GM18508 (cell line): ENCODE results near the gene ACOT7.
"Not testable (repeated sequence)": the region's sequence is repeated elsewhere in the genome, so short reads cannot be mapped to it uniquely, and the experiment has no call there.

Source experiments
- ATAC-seq: cut with Tn5 transposase; IDR thresholded peaks from one replicate; pipeline ENCODE4 v1.9.1; 2021; ENCODE audit warnings: moderate number of reproducible peaks; ENCODE audit not compliant: insufficient read depth, unreplicated experiment

Gene ACOT7

DNA sequence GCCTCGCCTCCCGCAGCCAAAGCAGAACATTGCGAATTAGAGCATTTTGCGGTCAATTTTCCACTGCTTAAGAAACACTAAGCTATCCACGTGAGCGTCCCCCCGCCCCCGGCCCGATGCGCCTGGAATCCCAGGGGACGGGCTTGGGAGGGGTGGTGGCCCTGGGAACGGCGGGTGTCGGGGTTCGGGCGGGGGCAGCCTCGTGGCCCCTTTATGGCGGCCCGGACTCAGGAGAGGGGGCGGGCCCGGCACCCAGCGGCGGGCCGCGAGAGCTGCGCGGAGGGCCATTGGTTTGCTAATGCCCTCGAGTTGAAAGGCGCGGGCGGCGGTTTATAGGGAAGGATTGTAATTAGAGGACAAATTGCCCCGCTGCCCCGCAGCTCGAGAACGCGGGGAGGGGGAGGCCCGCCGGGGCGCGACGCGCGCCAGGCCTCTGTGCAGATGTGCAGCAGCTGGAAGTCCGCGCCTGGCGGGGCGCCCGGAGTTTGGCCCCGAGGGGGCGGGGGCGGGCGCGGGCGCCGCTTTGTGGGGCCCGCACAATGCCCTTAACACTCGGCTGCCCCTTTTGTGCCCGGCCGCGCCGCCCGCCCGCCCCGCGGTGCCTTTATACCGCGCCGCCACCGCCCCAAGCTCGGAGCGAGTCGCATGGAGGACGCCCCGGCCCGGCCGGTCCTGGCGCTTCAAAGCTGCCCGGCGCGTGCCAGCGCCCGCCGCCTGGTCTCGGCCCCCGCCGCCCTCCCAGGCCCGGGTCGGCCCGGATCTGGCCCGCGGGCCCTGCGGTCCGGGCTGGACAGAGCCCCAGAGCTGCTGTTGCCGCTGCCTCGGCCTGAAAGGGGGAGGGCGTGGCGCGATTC is 151.5 kb downstream of the ACOT7 start:
- no peak for ATAC-seq

DNA sequence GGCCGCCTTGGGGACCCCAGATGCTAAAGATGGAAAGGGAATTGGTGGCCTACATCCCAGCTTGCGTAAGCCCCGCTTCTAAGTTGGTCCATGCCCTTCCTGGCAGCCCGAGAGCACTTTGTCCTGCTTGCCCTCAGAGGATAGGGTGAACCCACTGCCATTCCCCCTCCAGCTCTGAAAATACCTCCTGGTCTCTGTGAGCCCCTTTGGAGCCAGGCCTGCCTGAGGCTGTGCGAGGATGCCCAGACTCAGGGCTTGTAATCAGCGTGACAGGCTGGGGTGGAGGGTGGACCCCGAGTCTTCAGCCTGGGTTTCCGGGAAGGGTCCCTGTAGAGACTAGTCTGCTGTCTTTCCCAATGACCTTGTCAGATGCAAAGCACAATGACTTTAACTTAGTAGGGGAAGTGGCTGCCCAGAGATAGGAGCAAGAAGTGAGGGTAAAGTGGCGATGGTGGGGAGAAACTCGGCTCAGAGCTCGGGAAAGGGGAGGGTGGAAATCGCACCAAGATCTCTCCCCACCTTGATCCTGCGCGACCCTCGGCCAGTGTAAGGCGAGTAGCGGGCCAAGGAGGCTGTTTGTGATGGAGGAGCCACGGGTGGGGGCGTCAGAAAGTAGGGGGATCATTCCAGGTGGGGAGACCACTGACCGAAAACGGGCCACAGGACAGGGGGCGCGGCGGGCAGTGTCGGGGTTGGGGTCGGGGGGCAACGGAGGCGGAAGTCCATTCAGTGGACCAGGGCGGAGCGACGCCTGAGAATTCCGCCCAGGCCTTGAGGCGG is 152.3 kb downstream of the ACOT7 start:
- ATAC-seq = no peak

DNA sequence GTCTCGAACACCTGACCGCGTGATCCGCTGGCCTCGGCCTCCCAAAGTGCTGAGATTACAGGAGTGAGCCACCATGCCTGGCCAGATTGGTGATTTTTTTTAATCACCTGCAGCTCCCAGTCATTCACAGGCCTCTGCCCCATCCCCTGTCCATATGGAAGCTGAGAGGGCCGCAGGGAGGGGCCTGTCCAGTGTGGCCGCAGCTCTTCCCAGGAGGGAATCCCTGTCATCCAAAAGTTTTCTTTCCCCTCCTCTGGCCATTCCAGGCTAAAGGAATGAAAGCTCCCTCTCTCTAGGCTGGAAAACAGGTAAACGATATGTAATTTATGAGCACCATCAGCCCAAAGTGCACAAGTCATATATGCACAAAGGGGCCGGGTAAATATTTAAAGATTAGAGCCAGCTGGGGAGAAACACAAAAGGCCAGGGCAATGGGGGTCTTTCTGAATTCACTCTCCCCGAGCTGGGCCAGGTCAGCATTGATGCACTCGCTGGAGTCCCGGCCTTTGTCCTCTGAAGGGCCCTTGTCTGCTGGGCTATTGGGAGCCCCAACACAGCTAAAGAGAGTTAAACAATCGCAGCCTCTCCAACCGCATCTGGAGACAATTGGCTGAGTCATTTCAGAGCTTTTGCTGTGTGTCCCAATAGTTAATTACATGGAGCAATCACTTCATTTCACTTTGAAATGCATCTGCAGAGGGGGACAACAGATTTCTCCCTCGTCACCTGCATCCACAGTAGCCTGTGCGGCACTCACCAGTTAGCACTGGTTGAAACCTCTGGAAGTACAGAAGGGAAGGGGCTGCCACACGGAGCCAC is 153.4 kb downstream of the ACOT7 start:
- no peak for ATAC-seq

DNA sequence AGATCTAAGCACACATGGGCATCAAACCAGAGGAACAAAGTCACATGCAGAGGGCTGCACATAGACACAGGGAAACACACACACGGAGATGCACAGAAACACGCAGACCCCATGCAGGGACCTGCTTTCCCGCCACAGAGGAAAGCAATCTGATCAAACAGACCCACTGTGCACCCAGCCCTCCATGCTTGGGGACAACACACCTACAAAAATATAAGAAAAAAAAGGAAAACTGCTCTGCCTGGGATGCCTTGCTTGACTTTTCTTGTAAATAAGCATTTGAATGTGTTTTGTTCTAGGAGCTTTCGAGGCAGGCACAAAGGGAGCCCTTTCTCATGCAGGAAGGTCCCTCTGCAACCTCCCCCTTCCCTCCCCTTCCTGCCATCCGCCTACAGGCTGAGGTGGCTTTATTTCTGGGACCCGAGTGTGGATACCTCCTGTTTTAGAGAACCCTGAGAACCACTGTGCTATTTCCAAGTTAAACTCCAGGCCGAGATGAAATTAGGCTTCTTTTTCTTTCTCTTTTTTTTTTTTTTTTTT is 154.3 kb downstream of the ACOT7 start:
- no peak for ATAC-seq

DNA sequence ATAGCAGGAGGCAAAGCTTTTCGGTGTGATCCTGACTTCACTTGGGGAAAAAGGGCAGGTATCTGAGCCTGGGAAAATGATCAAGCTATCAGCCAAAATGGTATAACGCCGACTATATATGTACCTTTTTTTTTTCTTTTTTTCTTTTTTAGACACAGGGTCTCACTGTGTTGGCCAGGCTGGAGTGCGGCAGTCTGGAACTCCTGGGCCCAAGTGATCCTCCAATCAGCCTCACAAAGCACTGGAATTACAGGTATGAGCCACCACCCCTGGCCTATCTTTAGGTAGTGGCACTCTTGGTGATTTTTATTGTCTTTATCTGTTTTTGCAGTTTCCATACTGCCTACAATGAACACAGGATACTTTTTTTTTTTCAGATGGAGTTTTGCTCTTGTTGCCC is 156.5 kb downstream of the ACOT7 start:
- no peak for ATAC-seq

DNA sequence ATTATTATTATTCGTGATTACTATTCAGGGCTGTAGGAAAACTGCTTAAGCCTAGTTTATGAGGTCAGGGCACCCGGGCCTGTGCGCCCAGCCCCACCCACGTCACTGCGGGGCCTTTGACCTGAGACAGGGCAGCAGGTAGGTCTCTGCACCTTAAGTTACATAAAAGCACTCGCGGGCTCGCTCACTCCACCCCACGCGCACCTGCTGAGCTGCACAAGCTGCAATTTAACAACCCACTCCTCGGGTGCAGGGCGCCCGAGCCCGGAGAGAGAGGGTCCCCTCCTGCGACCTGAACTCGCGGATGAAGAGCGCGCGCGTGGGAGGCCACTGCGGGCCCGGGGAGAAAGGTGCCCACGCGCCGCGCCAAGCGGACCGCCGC is 158.3 kb downstream of the ACOT7 start:
- ATAC-seq = no peak

DNA sequence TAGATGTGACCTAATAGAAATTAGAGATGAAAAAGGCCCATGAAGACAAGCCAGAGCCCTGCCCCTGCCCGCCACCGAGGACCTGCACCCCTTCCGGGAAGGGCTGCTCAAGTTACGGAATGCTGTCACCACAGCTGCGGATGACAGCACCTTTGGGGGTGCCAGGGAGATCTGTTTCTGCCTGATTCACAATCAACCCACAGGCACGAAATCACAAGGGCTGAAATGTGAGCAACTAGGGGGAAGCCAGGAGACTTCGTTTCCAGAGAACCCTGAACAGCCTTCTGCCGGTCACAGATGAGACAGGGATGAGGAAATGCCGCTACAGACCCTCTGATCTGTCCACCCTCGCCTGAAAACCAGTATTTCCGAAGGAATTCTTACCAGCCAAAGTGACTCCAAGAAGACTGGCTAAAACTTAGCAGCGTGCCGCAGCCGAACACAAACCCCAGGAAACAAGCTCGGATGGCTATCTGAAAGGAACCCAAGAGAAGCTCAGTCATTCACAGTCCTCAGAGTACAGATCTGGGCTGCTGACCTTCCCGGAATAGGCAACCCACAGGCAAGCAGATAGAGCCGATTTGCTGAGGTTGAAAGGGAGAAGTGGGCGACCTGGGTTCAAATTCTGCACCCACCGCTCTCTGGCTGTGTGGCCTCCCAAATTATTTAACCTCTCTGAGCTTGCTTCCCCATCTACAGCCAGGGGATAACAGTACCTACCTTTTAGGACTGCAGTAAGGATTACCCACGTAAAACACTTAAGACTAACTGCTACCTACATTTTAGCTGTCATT is 158.9 kb downstream of the ACOT7 start:
- no peak for ATAC-seq

DNA sequence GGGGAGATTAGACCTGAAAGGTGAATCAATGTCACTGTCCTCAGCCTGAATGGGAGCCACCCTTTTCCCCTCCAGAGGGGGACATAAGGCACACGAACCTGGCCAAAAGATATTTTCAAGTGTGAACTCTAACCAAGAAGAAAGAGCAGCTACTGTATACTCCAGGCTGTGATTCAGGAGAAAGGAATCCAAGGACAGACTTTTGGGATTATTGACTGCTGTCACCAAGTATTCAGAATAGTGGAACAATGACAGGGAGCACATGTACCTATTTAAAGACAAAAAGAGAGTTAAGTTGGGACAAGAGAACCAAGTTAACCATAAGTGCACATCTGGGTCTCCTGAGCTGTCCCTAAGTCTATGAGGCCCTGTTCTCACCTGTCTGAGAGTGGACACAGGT is 160.2 kb downstream of the ACOT7 start:
- ATAC-seq = no peak

DNA sequence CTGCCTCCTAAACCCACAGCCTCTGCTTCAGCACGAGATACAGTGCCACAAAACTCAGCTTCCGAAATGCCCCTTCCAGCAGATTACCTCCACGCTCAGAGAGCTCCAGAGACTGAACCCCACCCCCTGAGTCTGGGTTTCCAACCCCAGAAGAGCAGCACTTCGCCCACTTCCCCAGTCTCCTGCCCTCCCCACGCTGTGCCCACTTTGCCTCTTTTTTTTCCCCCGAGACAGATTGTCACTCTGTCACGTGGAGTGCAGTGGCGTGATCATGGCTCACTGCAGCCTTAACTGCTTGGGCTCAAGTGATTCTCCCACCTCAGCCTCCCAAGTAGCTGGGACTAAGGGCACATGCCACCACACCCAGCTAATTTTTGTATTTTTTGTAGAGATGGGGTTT is 167.9 kb downstream of the ACOT7 start:
- no peak for ATAC-seq

DNA sequence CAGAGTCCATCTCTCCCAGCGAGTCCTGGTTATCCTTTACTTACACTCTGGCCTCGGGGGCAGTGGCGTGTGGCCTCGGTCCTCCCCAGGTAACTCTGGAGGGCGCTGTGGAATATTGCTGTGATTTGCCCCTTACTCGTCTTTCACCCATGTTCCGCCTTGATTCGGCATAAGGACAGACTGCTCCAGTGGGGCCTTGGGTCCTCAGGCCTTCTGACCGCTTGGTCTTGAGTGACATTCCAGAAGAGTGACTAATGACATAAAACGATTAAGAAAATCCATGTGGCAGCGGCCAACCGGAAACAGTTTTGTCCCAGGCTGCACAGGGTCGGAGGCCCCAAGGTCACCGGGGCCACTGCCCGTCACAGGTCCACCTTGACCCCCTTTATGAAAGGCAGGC is 168.8 kb downstream of the ACOT7 start:
- no peak for ATAC-seq

DNA sequence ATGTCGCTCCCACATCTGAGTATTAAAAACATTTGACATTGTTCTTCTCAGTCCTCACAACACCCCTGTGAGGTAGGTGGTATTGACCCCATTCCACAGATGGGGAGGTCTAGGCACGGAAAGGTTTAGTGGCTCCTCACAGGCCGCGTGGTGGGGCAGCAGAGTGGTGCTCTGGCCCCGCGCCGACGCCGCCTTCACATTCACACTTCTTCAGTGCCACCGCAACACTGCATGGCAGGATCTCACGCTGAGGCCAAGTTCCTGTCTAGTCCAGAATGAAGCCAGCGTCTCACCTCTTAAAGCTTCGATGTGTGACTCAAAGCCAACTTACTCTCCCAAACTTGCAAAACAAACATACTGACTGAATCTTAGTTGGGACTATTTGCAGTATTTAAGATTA is 169.9 kb downstream of the ACOT7 start:
- no peak for ATAC-seq

DNA sequence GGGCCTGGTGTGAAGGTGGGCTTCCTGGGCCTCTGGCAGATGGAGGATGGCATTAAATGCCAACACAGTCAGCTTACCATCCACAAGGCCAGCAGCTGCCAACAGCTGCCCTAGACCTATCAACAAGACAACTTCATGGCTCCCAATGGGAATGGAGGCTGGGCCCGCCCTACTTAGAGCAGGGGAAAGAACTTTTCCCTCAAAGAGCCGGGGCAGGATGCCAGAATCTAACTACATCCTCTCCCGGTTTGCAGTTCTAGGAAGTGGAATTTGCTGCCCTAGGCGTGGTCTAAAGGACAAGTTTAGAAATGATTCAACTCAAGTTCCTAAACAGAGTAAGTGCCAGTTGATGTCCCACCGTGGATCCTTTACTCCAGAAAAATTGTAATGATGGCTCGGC is 170.9 kb downstream of the ACOT7 start:
- no peak for ATAC-seq

DNA sequence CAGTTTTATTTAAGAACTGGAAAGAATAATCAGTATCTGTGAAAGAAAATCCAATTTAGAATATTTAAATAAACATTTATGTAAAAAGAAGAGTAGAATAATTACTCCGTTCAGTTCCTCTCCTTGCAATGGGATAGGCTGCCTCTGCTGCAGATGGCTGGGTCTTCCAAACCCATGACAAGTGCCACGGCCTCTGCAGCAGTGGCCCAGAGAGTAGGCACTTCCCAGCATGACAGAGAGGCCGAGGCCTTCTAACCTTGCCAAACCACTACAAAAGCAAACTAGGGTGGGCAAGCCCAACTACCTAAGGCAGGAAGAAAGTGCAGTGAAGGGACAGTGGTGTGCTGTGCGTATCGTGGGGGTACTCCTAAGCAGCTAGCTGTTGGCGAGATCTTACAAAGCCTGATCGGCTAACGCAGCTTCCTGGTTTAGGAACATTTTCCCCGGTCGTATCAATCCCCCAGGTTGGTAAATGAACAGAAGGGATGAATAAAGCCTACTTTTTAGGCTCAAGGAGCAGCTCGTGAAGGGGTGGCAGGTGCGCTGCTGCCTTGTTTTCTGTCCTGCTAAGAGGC is 172.3 kb downstream of the ACOT7 start:
- no peak for ATAC-seq

DNA sequence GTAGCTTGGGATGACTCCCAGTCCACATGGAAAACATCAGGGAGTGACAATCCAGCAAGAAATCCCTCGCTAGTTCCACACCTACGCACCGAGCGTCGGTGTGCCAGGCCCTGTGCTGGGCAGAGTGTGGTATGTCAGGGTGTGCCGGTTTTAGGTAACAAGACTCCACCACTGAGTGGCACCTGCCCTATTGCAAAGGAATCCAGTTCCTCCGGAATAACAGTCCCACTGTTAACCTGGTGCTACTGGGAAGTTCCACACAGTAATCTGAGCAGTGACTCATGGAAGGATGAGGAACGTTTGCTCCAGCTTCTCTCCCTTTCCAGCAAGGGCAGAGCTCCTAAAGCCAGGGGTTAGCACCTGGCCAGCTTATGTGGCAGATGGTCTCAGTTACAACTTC is 173.3 kb downstream of the ACOT7 start:
- ATAC-seq = no peak

DNA sequence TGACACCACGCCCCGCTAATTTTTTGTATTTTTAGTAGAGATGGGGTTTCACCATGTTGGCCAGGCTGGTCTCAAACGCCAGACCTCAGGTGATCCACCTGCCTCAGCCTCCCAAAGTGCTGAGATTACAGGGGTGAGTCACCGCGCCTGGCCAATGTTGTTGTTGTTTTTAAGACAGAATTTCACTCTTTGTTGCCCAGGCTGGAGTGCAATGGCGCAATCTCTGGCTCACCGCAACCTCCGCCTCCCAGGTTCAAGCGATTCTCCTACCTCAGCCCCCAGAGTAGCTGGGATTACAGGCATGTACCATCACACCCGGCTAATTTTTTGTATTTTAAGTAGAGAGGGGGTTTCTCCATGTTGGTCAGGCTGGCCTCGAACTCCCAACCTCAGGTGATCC is 173.9 kb downstream of the ACOT7 start:
- not testable (repeated sequence) for ATAC-seq

DNA sequence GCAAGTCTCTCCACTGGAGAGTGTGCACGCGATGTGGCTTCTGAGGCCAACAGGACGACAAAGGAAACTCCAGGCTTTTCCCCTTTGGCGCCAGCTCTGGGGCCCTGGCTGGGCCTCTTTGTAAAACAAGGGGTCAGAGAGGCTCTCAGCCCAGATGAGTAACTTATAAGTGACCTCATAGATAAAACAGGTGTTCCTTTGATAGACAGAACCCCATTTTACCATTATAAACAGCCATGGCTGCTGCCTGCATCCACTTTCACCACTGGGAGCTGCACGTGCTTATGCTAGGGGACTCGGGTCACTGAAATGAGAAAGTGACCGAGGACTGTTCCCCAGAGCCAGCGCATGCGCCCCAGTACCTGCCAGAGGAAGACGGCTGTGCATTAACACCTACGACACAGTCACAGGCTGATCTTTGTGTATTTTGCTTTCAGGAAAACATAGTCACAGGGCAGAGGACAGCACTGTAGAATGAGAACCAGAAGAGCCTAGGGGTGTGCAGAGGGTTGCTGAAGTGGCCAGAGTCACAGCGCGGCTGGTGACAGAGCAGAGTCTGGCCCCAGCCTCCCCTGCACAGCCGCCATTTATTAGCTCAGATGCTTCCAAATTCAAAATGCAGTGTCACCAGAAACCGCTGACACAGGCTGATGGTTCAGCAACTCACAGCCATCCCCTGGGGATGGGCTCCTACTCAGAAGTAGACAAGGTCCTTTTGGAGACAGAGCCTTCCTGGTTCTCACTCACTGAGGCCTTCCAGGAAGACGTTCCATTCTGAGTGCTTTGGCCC is 175.0 kb downstream of the ACOT7 start:
- ATAC-seq = no peak
